Measurements from ENCODE around the gene PIEZO1. TPM values are rescaled to one million over a fixed set of nuclear protein-coding genes. Genes with fewer than 3 reads are reported as not detected.

Gene PIEZO1
- total and polyA plus RNA-seq, 10 of the 15 experiments (the other 5 are each of a cell fraction or from before 2014, with no cell fraction given): 1.3 to 169 (median 33.4) TPM

DNA sequence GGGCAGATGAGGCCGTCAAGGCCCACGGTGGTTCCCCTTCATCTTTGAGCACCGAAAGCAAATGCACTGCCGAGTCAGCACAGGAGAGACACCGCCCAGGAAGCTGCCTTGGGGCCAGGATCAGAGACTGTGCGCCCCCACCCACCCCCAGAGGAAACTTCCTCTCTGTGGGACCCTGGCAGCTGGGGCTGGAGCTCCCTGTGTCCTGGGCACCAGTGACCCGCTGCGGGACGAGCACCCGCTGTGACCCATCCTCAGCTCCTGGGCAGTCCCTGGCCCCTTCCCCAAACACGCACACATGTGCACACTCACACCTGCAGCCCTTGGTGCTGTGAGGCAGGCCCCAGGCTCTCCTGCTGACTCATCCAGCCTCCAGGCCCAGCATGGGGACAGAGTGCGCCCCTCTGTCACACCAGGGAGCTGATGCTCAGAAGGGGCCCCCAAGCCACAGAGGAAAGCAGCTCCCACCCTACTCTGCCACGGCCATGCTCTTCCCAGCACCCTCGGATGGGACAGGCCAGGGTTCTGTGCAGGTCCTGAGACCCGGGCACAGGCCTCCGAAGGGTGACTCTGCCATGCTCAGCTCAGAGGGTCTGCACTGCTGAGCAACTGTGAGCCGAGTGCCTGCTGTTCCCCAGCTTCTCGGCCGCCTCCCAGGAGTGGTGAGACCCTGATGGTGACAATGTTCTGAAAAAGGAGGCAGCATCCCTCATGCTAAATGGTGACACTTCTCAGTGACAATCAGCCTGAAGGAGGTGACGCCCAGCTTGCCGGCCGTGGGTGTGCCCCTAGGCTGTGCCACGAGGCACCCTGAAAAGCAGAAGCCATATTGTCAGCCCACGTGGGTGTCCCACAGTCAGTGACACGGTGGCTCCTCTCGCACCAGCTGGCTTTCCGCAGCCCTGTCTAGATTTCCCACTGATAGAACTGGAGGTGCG, 3.6 kb downstream of the PIEZO1 start (continued):
- TF ChIP-seq, protein P1, sequence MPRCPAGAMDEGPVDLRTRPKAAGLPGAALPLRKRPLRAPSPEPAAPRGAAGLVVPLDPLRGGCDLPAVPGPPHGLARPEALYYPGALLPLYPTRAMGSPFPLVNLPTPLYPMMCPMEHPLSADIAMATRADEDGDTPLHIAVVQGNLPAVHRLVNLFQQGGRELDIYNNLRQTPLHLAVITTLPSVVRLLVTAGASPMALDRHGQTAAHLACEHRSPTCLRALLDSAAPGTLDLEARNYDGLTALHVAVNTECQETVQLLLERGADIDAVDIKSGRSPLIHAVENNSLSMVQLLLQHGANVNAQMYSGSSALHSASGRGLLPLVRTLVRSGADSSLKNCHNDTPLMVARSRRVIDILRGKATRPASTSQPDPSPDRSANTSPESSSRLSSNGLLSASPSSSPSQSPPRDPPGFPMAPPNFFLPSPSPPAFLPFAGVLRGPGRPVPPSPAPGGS (IDR thresholded peaks at IDR 0.05; ENCODE audit: borderline replicate concordance, insufficient read depth, low read depth, low read length, poor library complexity, severe bottlenecking): no peak
- TF ChIP-seq, protein P2, sequence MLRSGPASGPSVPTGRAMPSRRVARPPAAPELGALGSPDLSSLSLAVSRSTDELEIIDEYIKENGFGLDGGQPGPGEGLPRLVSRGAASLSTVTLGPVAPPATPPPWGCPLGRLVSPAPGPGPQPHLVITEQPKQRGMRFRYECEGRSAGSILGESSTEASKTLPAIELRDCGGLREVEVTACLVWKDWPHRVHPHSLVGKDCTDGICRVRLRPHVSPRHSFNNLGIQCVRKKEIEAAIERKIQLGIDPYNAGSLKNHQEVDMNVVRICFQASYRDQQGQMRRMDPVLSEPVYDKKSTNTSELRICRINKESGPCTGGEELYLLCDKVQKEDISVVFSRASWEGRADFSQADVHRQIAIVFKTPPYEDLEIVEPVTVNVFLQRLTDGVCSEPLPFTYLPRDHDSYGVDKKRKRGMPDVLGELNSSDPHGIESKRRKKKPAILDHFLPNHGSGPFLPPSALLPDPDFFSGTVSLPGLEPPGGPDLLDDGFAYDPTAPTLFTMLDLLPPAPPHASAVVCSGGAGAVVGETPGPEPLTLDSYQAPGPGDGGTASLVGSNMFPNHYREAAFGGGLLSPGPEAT (IDR thresholded peaks at IDR 0.05; ENCODE audit: low read depth): 0 out of 2 replicates have a peak, but pooled peaks have one; percentile 17
- TF ChIP-seq, protein P3, sequence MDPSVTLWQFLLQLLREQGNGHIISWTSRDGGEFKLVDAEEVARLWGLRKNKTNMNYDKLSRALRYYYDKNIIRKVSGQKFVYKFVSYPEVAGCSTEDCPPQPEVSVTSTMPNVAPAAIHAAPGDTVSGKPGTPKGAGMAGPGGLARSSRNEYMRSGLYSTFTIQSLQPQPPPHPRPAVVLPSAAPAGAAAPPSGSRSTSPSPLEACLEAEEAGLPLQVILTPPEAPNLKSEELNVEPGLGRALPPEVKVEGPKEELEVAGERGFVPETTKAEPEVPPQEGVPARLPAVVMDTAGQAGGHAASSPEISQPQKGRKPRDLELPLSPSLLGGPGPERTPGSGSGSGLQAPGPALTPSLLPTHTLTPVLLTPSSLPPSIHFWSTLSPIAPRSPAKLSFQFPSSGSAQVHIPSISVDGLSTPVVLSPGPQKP (IDR thresholded peaks at IDR 0.05; ENCODE audit: low read depth, low read length): no peak
- no peak for TF ChIP-seq FOXK2 (IDR thresholded peaks at IDR 0.05)
- TF ChIP-seq JUND (IDR thresholded peaks at IDR 0.05; ENCODE audit: low read depth, low read length): no peak
- no peak for TF ChIP-seq RELA (IDR thresholded peaks at IDR 0.05; ENCODE audit: borderline replicate concordance, partially characterized antibody)
- TF ChIP-seq BACH1 (IDR thresholded peaks at IDR 0.05; ENCODE audit: borderline replicate concordance): peak; percentile 53; the same call in 1 of the 2 replicates
- TF ChIP-seq MLLT1 (IDR thresholded peaks at IDR 0.05): no peak
- TF ChIP-seq ESRRA (IDR thresholded peaks at IDR 0.05; ENCODE audit: low read length): no peak
- TF ChIP-seq, protein P4, sequence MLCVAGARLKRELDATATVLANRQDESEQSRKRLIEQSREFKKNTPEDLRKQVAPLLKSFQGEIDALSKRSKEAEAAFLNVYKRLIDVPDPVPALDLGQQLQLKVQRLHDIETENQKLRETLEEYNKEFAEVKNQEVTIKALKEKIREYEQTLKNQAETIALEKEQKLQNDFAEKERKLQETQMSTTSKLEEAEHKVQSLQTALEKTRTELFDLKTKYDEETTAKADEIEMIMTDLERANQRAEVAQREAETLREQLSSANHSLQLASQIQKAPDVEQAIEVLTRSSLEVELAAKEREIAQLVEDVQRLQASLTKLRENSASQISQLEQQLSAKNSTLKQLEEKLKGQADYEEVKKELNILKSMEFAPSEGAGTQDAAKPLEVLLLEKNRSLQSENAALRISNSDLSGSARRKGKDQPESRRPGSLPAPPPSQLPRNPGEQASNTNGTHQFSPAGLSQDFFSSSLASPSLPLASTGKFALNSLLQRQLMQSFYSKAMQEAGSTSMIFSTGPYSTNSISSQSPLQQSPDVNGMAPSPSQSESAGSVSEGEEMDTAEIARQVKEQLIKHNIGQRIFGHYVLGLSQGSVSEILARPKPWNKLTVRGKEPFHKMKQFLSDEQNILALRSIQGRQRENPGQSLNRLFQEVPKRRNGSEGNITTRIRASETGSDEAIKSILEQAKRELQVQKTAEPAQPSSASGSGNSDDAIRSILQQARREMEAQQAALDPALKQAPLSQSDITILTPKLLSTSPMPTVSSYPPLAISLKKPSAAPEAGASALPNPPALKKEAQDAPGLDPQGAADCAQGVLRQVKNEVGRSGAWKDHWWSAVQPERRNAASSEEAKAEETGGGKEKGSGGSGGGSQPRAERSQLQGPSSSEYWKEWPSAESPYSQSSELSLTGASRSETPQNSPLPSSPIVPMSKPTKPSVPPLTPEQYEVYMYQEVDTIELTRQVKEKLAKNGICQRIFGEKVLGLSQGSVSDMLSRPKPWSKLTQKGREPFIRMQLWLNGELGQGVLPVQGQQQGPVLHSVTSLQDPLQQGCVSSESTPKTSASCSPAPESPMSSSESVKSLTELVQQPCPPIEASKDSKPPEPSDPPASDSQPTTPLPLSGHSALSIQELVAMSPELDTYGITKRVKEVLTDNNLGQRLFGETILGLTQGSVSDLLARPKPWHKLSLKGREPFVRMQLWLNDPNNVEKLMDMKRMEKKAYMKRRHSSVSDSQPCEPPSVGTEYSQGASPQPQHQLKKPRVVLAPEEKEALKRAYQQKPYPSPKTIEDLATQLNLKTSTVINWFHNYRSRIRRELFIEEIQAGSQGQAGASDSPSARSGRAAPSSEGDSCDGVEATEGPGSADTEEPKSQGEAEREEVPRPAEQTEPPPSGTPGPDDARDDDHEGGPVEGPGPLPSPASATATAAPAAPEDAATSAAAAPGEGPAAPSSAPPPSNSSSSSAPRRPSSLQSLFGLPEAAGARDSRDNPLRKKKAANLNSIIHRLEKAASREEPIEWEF (IDR thresholded peaks at IDR 0.05; ENCODE audit: insufficient replicate concordance, low read depth, low read length): no peak
- TF ChIP-seq POLR2AphosphoS2 (IDR thresholded peaks at IDR 0.05; ENCODE audit: low read depth, low read length): no peak
- no peak for TF ChIP-seq SUPT20H (IDR thresholded peaks at IDR 0.05; ENCODE audit: borderline replicate concordance, control insufficient read depth, low read depth, low read length)
- no peak for TF ChIP-seq BRCA1 (IDR thresholded peaks at IDR 0.05; ENCODE audit: low read depth, low read length)
- TF ChIP-seq PML (IDR thresholded peaks at IDR 0.05; ENCODE audit: low read length): no peak
- TF ChIP-seq NR2F1 (conservative IDR thresholded peaks at IDR 0.05): no peak
- peak in 1 of 2 experiments; percentile 72; a peak in 2 of 4 replicates for TF ChIP-seq ETV6 (conservative IDR thresholded peaks at IDR 0.05 in 1 of 2, IDR thresholded peaks at IDR 0.05 in 1 of 2; ENCODE audit: borderline replicate concordance in 1 of 2, low read depth in 1 of 2)
- TF ChIP-seq TARDBP (IDR thresholded peaks at IDR 0.05; ENCODE audit: borderline replicate concordance): no peak

All from GM12878 (cell line).